GM18907 (cell line): Measurements from ENCODE around the gene DDR2.

Source experiments
- ATAC-seq: cut with Tn5 transposase; IDR thresholded peaks from one replicate; pipeline ENCODE4 v1.9.1; 2021; ENCODE audit warnings: mild to moderate bottlenecking, moderate library complexity; ENCODE audit not compliant: unreplicated experiment

The DDR2 gene

DNA sequence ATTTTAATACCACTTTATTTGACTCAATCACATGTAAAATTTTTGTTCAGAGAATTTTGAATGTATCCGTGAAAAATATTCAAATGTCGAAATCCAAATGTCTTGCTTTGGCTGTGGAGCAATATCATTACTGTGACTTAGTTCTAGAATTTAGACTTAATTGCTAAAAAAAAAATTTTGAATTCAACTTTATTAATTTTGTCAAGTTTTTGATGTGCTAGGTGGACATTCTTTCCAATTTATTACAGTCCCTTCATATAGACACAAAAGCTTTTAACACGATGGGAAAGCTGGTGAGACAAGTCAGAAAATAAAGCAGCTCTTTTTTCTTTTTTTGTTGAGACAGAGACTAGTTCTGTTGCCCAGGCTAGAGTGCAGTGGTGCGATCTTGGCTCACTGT is 62.6 kb downstream of the DDR2 start:
- ATAC-seq = no peak

DNA sequence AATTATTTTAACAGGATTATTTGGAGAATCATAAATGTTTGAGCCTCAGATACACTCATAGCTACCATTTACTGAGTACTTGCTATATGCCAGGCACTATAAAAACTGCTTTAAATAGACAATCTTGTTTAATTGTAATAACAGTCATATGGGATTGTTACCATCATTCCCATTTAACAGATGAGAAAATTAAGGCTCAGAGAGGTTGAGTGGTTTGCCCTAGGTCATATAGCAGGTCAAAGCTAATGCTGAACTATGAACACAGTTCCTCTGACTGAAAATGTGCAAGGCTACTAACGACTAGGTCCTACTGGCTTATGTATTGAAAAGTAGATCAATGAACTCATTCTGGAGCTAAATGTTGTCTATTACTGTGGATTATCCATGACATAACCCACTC is 63.4 kb downstream of the DDR2 start:
- no peak for ATAC-seq

- ATAC-seq = no peak
Observed at GRCh38 chr1:162696286-162696862, 64.1 kb downstream of the DDR2 start.

DNA sequence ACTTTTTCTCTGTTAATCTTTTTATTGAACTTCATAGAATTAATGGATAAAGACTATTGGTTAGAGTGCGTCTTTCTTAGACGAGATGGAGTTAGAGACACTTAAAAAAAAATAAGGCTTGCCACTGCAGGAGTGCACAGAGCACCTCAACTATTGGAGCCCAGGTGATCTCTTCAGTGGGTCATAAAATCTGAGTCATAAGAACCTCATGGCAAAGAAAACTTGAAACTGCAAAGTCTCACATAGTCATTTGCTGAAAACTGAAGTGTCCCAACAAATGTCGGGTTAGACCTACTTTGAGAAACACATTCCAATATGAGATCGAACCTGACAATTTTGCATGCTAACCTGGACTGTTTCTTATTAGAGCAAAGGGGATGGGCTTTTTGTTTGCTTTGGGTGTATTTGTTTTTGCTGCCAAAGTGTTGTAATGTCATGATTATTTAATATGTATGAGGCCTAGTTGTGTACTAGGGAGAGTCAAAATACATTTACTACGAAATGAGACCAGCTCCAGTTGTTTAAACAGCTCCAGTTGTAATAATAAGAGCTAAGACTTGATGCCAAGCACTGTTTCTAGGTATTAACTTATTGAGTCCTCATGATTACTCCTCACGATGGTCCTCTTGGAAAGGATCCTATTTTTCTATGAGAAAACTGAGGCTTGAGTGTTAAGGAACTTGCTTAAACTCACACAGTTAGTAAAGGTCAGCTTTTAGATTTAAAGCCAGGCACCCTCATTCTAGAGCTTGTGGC is 65.1 kb downstream of the DDR2 start:
- ATAC-seq = no peak

GRCh38 chr1:162699366-162699765 is 67.1 kb downstream of the DDR2 start:
- ATAC-seq = no peak

GRCh38 chr1:162700131-162700530 is 67.9 kb downstream of the DDR2 start:
- no peak for ATAC-seq

- ATAC-seq = no peak
Observed at GRCh38 chr1:162701286-162701685, 69.0 kb downstream of the DDR2 start.

- no peak for ATAC-seq
Observed at GRCh38 chr1:162702628-162703027, 70.4 kb downstream of the DDR2 start.

- ATAC-seq = no peak
Observed at GRCh38 chr1:162703708-162704107, 71.4 kb downstream of the DDR2 start.

DNA sequence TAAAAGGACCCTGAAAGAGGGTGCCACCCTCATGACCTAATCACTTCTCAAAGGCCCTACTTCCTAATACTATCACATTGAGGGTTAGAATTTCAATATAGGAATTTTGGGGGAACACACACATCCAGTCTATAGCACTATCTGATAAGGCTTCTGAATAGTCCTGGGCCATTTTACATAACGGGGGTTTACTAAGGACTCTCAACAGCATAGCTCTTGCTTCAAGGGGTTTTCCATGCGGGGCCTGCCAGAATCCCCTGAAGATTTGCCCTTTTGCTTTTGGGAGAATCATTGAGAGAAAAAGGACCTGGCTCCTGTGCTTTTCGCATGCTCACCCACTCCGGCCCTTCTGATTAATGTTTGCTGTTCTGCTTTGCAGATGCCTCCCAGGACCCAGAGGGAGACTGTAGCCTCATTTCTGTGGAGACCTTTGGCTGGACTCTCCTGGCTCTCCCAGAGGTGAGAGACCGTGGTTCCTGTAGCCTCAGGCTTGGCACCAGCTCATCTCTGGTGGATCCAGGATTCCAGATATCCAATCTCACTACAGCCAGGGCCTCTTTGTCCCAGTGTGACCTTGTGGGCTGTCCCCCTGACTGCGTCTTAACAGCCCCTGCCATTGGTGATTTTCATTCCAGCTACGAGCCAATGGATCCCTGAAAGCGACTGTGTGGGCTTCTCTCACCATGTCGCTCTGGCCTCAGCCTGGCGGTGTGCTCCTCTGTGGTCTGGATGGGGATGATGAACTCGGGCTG is 72.6 kb downstream of the DDR2 start:
- no peak for ATAC-seq

DNA sequence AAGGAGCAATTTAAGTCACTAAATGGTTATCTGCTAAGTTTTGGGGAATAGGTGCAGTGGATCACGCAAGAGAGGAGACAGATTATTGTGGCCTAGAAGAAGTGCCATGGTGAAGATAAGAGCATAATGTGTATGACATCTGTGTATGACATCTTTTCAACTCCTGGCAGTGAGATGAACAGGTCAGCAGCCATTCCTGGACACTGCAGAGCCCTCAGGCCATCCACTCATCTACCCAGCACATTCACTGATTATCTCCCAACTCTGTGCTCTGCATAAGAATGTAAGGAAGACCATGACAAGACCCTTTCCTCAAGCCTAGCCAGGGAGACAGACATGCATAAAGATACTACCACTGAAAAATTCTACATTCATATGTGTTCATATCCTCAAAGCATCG is 73.7 kb downstream of the DDR2 start:
- ATAC-seq = no peak

DNA sequence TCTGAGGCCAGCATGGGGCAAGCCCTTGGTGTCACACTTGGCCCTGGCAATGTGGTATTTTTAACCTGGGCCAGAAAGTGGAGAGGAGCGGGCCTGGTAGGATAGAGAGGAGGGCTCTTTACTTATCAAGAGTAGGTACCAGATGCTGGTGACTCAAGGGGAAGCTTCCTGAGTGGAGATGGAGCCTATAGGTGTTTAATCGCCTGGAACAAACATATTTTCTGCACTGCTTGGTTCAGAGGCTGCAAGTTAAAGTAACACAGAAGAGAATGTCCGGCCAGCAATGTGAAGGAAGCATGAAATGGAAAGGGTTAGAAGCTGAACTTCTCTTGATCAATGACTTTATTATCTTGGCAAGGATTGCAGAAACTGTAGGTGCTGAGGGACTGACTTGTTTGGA is 74.3 kb downstream of the DDR2 start:
- ATAC-seq = no peak

DNA sequence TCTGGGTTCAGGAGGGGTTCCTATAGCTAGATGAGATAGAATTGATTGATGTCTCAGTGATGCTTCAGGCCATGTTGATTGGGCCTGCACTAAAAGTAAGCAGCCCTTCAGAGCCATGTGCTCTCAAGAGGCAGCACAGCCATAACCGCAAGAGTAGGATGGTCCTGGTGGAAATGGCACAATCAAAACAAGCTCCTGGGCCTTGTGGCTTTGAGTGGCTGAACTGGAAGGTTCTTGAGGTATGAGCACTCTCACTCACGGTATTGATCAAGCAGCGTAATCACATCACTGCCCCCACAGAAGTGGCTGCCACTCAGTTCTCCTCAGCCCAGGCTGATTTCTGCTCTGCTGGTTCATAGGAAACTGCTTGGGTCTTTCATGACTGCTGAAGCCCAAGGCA is 76.0 kb downstream of the DDR2 start:
- no peak for ATAC-seq

DNA sequence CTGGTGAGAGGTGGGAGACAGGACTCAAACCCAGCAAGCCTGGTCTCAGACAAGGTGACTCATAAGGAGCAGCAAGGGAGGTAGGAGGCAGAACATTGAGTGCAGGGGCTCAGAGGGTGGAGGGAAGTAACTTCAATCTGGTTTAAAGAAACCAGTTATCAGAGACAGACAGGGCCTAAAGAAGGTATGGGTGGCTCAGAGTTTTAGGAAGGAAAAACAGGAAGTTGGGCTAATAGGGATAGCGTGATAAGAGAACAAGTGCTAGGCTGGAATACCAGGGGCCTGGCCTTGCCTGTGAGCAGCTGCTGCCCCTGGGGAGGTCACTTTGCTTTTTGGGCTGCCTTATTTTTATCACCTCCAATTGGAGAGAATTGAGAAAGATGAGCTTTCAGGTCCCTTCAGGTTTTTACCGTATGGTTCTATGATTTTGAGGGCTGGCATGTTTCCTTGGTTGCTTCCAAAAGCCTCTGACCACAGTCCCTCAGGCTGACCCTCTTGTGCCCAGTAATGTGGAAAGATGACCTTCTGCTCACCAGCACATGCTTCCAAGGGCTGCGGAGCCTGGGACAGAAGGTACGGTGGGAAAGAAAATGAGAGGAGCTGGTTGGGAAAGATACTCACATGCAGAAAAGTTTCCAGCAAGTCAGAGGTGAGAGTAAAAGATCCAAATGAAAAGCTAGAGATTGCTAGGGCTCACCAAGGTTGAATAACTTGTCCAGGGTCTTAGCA is 77.0 kb downstream of the DDR2 start:
- ATAC-seq = no peak

DNA sequence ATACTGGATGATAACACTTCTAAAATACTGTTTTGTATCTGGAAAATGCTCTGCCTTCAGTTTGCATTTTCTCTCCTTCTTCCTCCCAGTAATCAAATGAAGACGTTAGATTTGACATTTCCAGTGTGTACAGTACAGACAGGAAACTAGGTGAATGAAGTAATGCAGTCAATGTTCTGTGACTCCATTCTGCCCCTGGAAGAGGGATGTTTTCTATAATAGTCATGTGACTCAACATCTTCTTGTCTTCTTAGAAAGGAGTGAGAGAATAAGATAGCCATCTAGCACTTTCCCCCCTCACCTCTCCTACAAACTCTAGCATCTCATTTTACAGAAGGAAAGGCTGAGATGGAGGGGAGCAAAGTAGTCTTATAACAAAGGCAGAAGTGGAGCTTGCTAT is 77.6 kb downstream of the DDR2 start:
- no peak for ATAC-seq

GRCh38 chr1:162710345-162710744 is 78.1 kb downstream of the DDR2 start:
- ATAC-seq = no peak

DNA sequence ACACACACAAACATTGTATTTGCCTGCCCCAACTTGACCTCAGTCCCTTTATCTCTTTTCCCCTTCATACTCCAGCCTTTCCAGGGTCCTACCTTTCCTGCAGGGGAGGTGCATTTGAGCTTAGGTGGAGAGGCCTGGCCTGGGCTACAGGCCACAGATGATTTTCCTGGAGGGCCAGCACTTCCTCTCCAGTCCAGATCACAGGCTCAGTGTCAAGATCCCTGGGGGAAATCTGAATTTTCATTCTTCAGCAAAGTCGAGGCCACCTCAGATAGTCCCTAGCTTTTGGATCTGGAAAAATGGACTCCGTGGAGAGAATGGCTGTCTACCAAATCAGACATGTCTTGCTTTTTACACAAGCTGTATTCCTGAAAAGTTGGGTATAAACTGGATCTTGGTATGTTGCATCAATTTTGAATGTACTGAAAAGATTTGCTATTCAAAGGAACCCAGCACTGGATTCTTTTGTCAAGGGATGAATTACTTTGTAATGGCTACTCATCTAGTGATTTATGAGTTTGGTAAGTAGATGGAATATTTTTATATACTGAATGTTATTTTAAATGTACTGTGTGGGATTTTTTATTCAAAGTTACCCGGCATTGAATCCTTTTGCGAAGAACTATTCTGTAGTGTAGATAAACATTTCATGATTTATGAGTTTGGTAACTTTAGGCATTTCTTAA is 78.7 kb downstream of the DDR2 start:
- no peak for ATAC-seq

DNA sequence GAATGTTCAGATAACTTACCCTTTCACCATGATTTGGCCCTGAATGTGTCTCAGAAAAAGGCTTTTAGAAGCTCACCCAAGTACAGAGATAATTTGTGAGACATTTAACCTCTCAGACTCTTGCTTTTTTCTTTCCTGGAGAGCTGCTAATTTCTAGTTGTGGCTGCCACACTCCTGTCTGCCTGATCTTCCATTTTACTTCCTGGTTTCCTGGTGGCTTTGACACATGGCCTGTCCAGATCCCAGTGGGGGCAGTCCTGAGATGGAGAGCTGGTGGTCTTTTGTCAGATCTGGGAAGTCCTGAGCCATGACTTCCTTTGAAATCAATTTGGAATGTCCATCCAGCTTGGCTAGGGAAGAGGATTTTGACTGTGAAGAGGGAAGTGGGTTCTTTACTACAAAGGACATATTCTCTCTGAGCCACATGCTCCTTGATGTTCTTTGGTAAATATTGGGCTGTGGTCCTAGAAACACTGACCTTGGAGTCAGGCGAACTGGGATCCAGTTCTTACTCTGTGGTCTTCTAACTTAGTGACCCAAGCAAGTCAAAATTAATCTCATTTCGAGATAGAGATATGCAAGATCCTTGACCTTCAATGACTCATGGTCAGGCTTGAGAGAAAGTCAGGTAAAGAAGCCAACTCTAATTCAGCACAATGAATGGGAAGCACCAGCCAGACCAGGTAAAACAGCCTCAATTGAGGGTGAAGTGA is 80.2 kb downstream of the DDR2 start:
- no peak for ATAC-seq

- ATAC-seq = no peak
Observed at GRCh38 chr1:162716123-162716522, 83.9 kb downstream of the DDR2 start.

- ATAC-seq = no peak
Observed at GRCh38 chr1:162716552-162716951, 84.3 kb downstream of the DDR2 start.
